ENCODE data around the gene KIF25.

GRCh38 chr6:168007592-168008338, 10.3 kb downstream of the KIF25 start:
- TF ChIP-seq CTCF (IDR thresholded peaks at IDR 0.05) (no peak), POLR2A (IDR thresholded peaks at IDR 0.05) (no peak)

Measured in uterus (tissue), 2 donors.